GM12892 (cell line): Measurements from ENCODE around the gene NFATC1.

ENCODE experiments used
- POLR2A ChIP-seq: IDR thresholded peaks from 2 replicates; pipeline ENCODE4 v1.6.1; 2011; ENCODE audit warnings: low read depth, low read length, control low read depth
- TAF1 ChIP-seq: IDR thresholded peaks from 2 replicates; pipeline ENCODE4 v1.6.1; 2011; ENCODE audit warnings: low read depth, mild to moderate bottlenecking, control low read depth, low read length, borderline replicate concordance

GRCh38 chr18:79575891-79576685 is 180.4 kb downstream of the NFATC1 start:
- no peak for TF ChIP-seq POLR2A
- TF ChIP-seq TAF1, result no peak
